Dedifferentiated amniotic fluid mesenchymal stem cell (primary cell): Measurements from ENCODE around the gene TWIST2.

Experiments
- DNase-seq: peaks from one replicate; pipeline ENCODE4 v3.0.0-alpha.2; 2016; ENCODE audit errors: extremely low spot score

The TWIST2 gene

GRCh38 chr2:238939521-238940403 lies 91.9 kb downstream of the TWIST2 start:
- no peak for DNase-seq

GRCh38 chr2:238940806-238941205 lies 92.9 kb downstream of the TWIST2 start:
- no peak for DNase-seq

- no peak for DNase-seq
Measured at GRCh38 chr2:238941262-238941792, 93.4 kb downstream of the TWIST2 start.

- no peak for DNase-seq
Measured at GRCh38 chr2:238942080-238942725, 94.3 kb downstream of the TWIST2 start.

GRCh38 chr2:238942726-238943300 lies 94.9 kb downstream of the TWIST2 start:
- DNase-seq, result no peak

GRCh38 chr2:238943338-238944067 lies 95.6 kb downstream of the TWIST2 start:
- no peak for DNase-seq

- peak; percentile 31 for DNase-seq
Measured at GRCh38 chr2:238945433-238946150, 97.7 kb downstream of the TWIST2 start.

GRCh38 chr2:238946318-238947242 lies 98.7 kb downstream of the TWIST2 start:
- DNase-seq, result no peak

- no peak for DNase-seq
Measured at GRCh38 chr2:238947243-238947760, 99.4 kb downstream of the TWIST2 start.

GRCh38 chr2:238947920-238948710 lies 100.2 kb downstream of the TWIST2 start:
- peak; percentile 36 for DNase-seq

- no peak for DNase-seq
Measured at GRCh38 chr2:238948765-238949641, 101.1 kb downstream of the TWIST2 start.

GRCh38 chr2:238949710-238950345 lies 101.9 kb downstream of the TWIST2 start:
- no peak for DNase-seq

GRCh38 chr2:238950551-238950950 lies 102.7 kb downstream of the TWIST2 start:
- no peak for DNase-seq

- peak; percentile 31 for DNase-seq
Measured at GRCh38 chr2:238952261-238952919, 104.5 kb downstream of the TWIST2 start.

- DNase-seq, result no peak
Measured at GRCh38 chr2:238954841-238955591, 107.1 kb downstream of the TWIST2 start.
